ENCODE data around the gene E2F3. TPM values are rescaled to one million over a fixed set of nuclear protein-coding genes. Genes with fewer than 3 reads are reported as not detected.

The E2F3 gene
- 1.5 and 1.9 TPM in 2 replicates for total RNA-seq

DNA sequence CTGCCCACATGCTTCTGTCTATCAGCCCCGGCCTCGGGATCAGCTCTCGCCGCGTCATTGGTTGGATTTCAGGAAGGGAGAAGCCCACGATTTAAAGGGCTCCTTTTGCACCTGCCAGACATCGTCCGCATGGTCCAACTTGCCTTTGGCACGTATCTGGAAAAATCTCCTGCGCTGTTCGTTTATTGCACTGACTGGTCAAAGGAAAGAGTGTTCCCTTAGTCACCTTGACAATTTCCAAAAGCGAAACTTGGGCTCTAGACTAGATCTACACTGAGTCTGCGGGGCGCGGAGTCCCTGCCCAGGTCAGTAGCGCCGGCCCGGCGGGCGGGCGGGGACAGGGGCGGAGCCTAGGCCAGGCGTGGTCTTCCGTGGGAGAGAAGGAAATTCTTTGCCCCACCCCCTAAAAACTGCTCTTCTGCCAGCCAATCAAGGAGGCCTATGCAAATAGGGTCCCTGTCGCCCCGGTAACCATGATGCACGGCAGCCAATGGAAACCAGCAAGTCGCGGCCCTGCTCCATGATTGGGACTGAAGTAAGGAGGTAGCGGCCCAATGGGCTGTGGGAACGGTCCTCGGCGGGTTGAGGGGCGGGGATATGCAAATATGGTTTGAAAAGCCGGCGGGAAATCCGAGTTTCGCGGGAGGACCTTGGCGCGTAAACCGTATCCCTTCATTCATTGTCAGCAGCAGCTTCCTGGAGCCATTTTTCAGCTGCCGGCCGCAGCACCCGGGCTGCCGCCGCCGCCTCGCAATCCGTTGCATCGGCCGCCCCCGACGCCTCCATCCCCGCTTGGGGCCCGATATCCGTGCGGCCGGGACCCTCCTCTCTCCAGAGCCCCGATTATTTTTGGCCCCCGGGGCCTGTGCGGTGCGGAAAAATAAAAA lies at the start of gene E2F3:
Gene E2F3 (plus strand): TSS at position 675 of the 887 bp plus-strand sequence. CDS start 354 bp downstream, outside the sequence.

DNA sequence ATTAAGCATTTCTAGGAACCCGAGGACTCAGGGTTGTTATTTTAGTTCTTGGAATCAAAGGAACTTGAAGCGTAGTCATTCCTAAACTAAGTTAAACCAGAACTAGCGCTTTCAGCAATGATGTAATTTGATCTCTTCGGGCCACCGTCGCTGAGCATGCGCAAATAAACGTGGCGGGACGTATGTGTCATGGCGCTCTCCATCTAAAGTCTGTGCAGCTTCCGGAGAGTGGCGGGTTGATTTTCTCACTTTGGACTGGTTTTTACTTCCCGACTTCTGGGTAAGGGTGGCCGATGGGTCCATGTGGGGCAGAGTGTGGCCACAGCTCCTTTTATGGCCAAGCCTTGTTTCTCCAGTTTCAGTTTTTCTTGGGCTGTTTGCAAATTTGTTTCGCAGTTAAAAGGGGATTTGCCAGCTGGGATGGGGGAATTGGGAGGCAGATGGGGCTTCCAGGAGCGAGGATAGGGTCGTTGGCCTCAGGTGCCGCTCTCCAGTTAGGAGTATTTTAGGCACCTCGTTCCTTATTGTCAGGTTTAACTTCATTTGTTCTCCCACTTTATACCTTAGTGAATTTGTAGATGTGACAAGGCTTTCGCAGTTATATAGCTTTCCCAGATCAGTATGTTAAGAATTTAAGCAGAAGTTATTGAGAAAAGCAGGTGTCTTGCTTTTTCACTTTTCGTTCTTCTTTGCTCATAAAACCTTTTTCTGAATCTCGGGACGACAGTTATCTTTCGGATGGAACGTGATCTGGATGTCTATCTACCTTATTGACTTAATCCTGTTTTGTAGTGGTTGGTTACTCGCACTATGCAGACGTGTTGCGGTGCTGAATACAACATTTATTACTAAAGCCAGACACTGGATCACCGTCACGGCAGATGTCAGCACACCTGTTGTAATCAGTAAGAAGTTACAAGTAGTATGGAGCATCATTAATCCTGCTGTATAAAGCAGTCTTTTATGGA lies 132.9 kb downstream of the E2F3 start, which contains the start of gene CDKAL1:
Gene CDKAL1 (plus strand): TSS at position 163 of the 968 bp plus-strand sequence. CDS start 11,894 bp downstream, outside the sequence.

Other genes starting within 250 kb of the E2F3 start
- 2.4 and 5.5 TPM in 2 replicates for gene MBOAT1, start 189.4 kb upstream of the E2F3 start, total RNA-seq
- gene CDKAL1, start 132.6 kb downstream of the E2F3 start, total RNA-seq, result 15.7 and 15.9 TPM in 2 replicates